ENCODE measurements around the gene BTNL9.

GRCh38 chr5:181036816-181037364 is 3.2 kb upstream of the BTNL9 start:
- TF ChIP-seq TAF1 (IDR thresholded peaks at IDR 0.05; ENCODE audit: borderline replicate concordance, insufficient read depth, low read length) (no peak), POLR2AphosphoS5 (IDR thresholded peaks at IDR 0.05; ENCODE audit: low read depth, low read length) (no peak)
